Activated CD4-positive, CD25-positive, alpha-beta regulatory T cell treated with anti-CD3 and anti-CD28 coated beads, Interleukin-2, amount 50 U/mL, for 16 hours (primary cell): Measurements from ENCODE around the gene RIPK1.

Source experiments
- DNase-seq: peaks from one replicate; pipeline ENCODE4 v3.0.0-alpha.2; 2020; ENCODE audit warnings: low read depth, low spot score

The RIPK1 gene

DNA sequence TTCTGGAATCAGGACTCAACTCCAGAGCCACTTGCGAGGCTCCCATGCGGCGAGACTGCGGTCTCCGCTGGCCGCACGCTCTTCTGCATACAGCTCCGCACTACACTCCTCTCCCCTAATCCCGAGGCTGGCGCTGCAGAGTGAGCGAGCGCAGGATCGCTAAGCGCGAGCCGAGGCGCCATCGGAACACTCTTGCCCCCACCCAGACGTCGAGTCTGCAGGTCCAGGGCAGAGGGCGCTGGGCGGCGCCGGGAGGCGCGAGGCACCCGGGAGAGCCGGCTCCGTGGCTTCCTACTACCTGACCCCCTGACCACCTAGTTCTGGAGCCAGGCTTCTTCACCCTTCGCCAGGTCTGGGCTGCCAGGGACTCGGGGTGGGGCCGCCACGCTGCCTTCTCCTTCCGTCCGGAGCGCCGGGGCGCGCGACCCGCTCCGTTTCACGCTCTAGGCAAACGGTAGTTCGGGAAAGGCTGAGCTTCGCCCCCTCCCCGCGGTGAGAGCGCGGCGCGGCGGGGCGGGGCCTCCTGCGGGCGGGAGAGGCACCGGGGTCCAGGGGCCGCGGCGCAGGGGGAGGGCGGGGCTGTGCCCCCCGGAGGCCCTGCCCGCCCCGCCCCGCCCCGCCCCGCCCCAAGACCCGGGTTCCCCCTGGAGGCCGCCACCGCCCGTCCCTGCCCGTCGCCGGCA is 94.4 kb downstream of the RIPK1 start:
- DNase-seq: no peak

DNA sequence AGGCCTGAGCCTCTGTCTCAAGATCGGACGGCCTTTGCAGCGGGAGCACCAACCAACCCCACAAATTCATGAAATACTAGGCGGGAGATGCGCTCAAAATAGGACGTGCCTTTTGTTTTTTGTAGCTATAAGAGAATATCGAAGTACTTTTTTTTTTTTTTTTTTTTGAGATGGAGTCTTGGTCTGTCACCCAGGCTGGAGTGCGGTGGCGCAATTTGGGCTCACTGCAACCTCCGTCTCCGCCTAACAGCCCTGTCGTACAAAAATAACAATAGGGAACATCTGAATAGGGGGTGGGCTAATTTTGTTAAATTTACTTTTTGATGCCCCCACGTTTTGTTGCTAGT is 94.9 kb downstream of the RIPK1 start:
- no peak for DNase-seq

DNA sequence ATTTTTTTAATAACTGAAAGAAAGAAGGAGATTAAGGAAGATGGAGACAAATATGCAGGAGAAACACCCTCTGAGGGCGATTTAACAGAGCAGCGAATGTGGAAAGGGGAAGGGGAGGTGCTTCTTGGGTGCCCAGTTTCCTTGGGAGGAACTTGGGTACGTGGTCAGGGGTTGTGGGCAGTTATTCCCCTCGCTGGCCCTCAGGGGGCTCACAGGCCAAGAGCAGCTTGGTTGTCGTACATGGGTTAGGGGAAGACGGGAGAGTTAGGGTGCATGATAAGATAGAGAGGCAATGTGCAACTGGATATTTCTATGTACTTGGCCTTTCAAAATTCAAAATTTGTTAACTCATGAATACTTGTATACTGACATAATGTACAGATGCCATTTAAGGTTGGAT is 96.1 kb downstream of the RIPK1 start:
- DNase-seq: no peak
